Stimulated activated CD4-positive, alpha-beta T cell treated with anti-CD3 and anti-CD28 coated beads, Interleukin-12 subunit alpha, Interleukin-12 subunit beta, amount 100 ng/mL, for 24 hours (primary cell): ENCODE results near the gene PTPRN2.

Experiments
- DNase-seq, 2 experiments: peaks; one replicate each; pipeline ENCODE4 v3.0.0-alpha.2; 2020; ENCODE audit warnings: low read depth in 2 of 2

The PTPRN2 gene

GRCh38 chr7:157652954-157653826 lies 934.4 kb downstream of the PTPRN2 start:
- DNase-seq, result no peak

GRCh38 chr7:157652161-157652953 lies 935.3 kb downstream of the PTPRN2 start:
- DNase-seq, result no peak

GRCh38 chr7:157651366-157652160 lies 936.1 kb downstream of the PTPRN2 start:
- no peak for DNase-seq

GRCh38 chr7:157650801-157651200 lies 936.8 kb downstream of the PTPRN2 start:
- DNase-seq, result no peak

- DNase-seq, result no peak
These were observed 937.4 kb downstream of the PTPRN2 start for GRCh38 chr7:157650131-157650631.

GRCh38 chr7:157646551-157646950 lies 941.1 kb downstream of the PTPRN2 start:
- no peak for DNase-seq

GRCh38 chr7:157645539-157645938 lies 942.1 kb downstream of the PTPRN2 start:
- no peak for DNase-seq

GRCh38 chr7:157644946-157645345 lies 942.7 kb downstream of the PTPRN2 start:
- no peak for DNase-seq

GRCh38 chr7:157643525-157643970 lies 944.1 kb downstream of the PTPRN2 start:
- DNase-seq, result no peak

- no peak for DNase-seq
These were observed 945.8 kb downstream of the PTPRN2 start for GRCh38 chr7:157641866-157642265.

GRCh38 chr7:157640144-157640543 lies 947.5 kb downstream of the PTPRN2 start:
- no peak for DNase-seq

- no peak for DNase-seq
These were observed 949.1 kb downstream of the PTPRN2 start for GRCh38 chr7:157638563-157638962.

- no peak for DNase-seq
These were observed 950.2 kb downstream of the PTPRN2 start for GRCh38 chr7:157637216-157637949.

- no peak for DNase-seq
These were observed 952.0 kb downstream of the PTPRN2 start for GRCh38 chr7:157635669-157636068.

GRCh38 chr7:157635148-157635500 lies 952.5 kb downstream of the PTPRN2 start:
- no peak for DNase-seq

GRCh38 chr7:157634401-157635147 lies 953.0 kb downstream of the PTPRN2 start:
- no peak for DNase-seq

- no peak for DNase-seq
These were observed 954.0 kb downstream of the PTPRN2 start for GRCh38 chr7:157633465-157634185.

- DNase-seq, result no peak
These were observed 957.2 kb downstream of the PTPRN2 start for GRCh38 chr7:157630301-157630853.

GRCh38 chr7:157628456-157628855 lies 959.2 kb downstream of the PTPRN2 start:
- no peak for DNase-seq
